BLaER1 treated with 17β-estradiol and CSF1 and Interleukin-3, amounts not matched to agents 10 nM and 100 nM (cell line): ENCODE results near the gene AMBRA1.

Source experiments
- H3K27ac ChIP-seq, 11 experiments: shearing (Covaris generic); formaldehyde crosslinking; 2 replicates each; pipeline ENCODE4 v1.8.1; 2022
- H3K27me3 ChIP-seq, 11 experiments: shearing (Covaris generic); formaldehyde crosslinking; 2 replicates each; pipeline ENCODE4 v1.8.1; 2022
- H3K36me3 ChIP-seq, 11 experiments: shearing (Covaris generic); formaldehyde crosslinking; 2 replicates each; pipeline ENCODE4 v1.8.1; 2022
- H3K4me1 ChIP-seq, 10 experiments: shearing (Covaris generic); formaldehyde crosslinking; 2 replicates each; pipeline ENCODE4 v1.8.1; 2022
- H3K4me2 ChIP-seq, 11 experiments: shearing (Covaris generic); formaldehyde crosslinking; 2 replicates each; pipeline ENCODE4 v1.8.1; 2022
- H3K4me3 ChIP-seq, 10 experiments: shearing (Covaris generic); formaldehyde crosslinking; 2 replicates each; pipeline ENCODE4 v1.8.1; 2022
- H3K9ac ChIP-seq, 11 experiments: shearing (Covaris generic); formaldehyde crosslinking; 2 replicates each; pipeline ENCODE4 v1.8.1; 2022
- H3K9me3 ChIP-seq, 11 experiments: shearing (Covaris generic); formaldehyde crosslinking; replicated peaks in 1 of 11; 2 replicates each; pipeline ENCODE4 v1.8.1; 2022
- H4K20me1 ChIP-seq, 11 experiments: shearing (Covaris generic); formaldehyde crosslinking; 2 replicates each; pipeline ENCODE4 v1.8.1; 2022
- Cebpa-rat ChIP-seq, 11 experiments: shearing (Covaris generic); IDR thresholded peaks; 2 replicates each; pipeline ENCODE4 v1.8.1; 2022

The AMBRA1 gene

GRCh38 chr11:46528445-46529094, 65.3 kb downstream of the AMBRA1 start:
- H3K27ac ChIP-seq = peak overlapping the region in 3 of 11 experiments; percentile 25 to 65 (median 46); a peak in 5 of 22 replicates
- peaks cover 8 to 15% (median 12%) of the 10 kb centered on the region in 11 experiments; a peak in 19 of 22 replicates for H3K9me3 ChIP-seq
- peaks cover 7 to 38% (median 16%) of the 10 kb centered on the region in 10 experiments for H3K4me1 ChIP-seq
- H4K20me1 ChIP-seq = peaks cover 54 to 100% (median 83%) of the 10 kb centered on the region in 11 experiments
- H3K9ac ChIP-seq = no peak overlapping the region
- no peak overlapping the region for H3K4me3 ChIP-seq
- TF ChIP-seq Cebpa-rat (IDR thresholded peaks at IDR 0.05) = no peak
- peak overlapping the region in 5 of 11 experiments; percentile 4 to 82 (median 51); a peak in 7 of 22 replicates for H3K4me2 ChIP-seq
- H3K27me3 ChIP-seq = no peaks in the 10 kb centered on the region
- peaks cover 8 to 45% (median 19%) of the 10 kb centered on the region in 11 experiments; a peak in 19 of 22 replicates for H3K36me3 ChIP-seq

GRCh38 chr11:46527591-46528130, 66.2 kb downstream of the AMBRA1 start:
- Histone ChIP-seq H3K4me2 (peak overlapping the region in 6 of 11 experiments; percentile 4 to 82 (median 30); a peak in 6 of 22 replicates), H3K4me3 (no peak overlapping the region), H4K20me1 (peaks cover 50 to 100% (median 83%) of the 10 kb centered on the region in 11 experiments), H3K27ac (peak overlapping the region in 2 of 11 experiments; percentile 46 to 65; a peak in 4 of 22 replicates), H3K9ac (no peak overlapping the region), H3K27me3 (no peaks in the 10 kb centered on the region), H3K36me3 (peaks cover 8 to 45% (median 19%) of the 10 kb centered on the region in 11 experiments; a peak in 19 of 22 replicates), H3K9me3 (peaks cover 8 to 15% (median 12%) of the 10 kb centered on the region in 11 experiments; a peak in 19 of 22 replicates), H3K4me1 (peaks cover 16 to 47% (median 25%) of the 10 kb centered on the region in 10 experiments)
- TF ChIP-seq Cebpa-rat (IDR thresholded peaks at IDR 0.05) = no peak

DNA sequence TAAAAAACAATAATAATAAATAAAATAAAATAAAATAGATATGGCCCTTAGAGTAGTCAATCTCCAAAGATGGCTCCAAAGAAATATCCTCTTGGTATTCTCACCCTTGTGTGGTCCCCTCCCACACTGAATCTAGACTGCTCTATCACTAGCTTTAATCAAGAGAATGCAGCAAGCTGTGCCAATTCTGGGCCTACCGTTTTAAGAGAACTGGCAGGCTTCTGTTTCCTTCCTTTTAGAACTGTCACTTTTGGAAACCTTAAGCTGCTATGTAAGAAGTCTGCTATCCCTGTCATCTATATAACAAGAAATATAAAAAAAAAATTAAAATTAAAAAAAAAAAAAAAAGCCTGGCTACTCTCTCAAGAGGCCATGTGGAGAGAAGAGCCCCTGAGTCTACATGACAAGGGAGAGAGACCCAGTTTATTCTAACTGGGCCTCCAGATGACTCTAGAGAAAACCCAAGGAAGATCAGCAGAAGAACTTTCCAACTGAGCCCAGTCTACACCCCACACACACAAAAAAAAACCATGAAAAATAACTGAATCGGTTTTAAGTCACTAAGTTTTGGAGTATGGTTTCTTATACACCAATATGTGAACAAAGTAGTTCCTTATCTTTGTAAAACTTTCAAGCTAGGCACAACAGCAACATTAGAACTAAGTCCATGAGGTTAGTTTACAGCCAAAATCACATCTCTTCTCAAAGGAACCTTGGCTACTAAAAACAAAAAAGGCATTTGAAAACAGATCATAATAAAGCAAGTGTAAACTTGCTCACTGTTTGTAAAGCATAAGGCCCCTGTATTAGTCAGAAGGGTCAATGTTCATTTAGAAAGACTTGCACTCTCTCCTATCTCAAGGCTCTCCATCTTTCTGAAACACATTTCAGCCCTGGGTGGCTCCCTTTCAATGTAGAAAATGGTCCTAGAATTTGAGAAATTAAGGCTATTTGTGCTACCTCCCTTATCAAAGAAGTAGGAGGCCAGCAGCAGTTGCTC, 67.3 kb downstream of the AMBRA1 start:
- Histone ChIP-seq H3K4me2 (peak overlapping the region in 1 of 11 experiments; percentile 82; a peak in 1 of 22 replicates), H3K4me3 (no peak overlapping the region), H3K4me1 (peaks cover 28 to 59% (median 36%) of the 10 kb centered on the region in 10 experiments), H3K27me3 (no peaks in the 10 kb centered on the region), H3K9me3 (peaks cover 8 to 15% (median 12%) of the 10 kb centered on the region in 11 experiments; a peak in 19 of 22 replicates), H4K20me1 (peaks cover 51 to 100% (median 85%) of the 10 kb centered on the region in 11 experiments), H3K9ac (no peak overlapping the region), H3K27ac (peak overlapping the region in 1 of 11 experiments; percentile 41; a peak in 2 of 22 replicates), H3K36me3 (peaks cover 7 to 45% (median 19%) of the 10 kb centered on the region in 11 experiments; a peak in 19 of 22 replicates)
- no peak for TF ChIP-seq Cebpa-rat (IDR thresholded peaks at IDR 0.05)

GRCh38 chr11:46524201-46524770, 69.5 kb downstream of the AMBRA1 start:
- TF ChIP-seq Cebpa-rat (IDR thresholded peaks at IDR 0.05) = no peak
- Histone ChIP-seq H3K27ac (no peak overlapping the region), H3K4me1 (peaks cover 38 to 72% (median 48%) of the 10 kb centered on the region in 10 experiments), H3K27me3 (no peaks in the 10 kb centered on the region), H3K9me3 (peaks cover 11 to 22% (median 15%) of the 10 kb centered on the region in 11 experiments; a peak in 20 of 22 replicates), H3K36me3 (peaks cover 7 to 45% (median 20%) of the 10 kb centered on the region in 11 experiments; a peak in 19 of 22 replicates), H3K4me2 (no peak overlapping the region), H4K20me1 (peaks cover 29 to 94% (median 71%) of the 10 kb centered on the region in 11 experiments; a peak in 21 of 22 replicates), H3K4me3 (no peak overlapping the region), H3K9ac (no peak overlapping the region)

- H3K4me3 ChIP-seq = no peak overlapping the region
- H3K4me2 ChIP-seq = peak overlapping the region in 10 of 11 experiments; percentile 17 to 74 (median 60); a peak in 18 of 22 replicates
- H3K27ac ChIP-seq = peak overlapping the region in 5 of 11 experiments; percentile 55 to 82 (median 72); a peak in 10 of 22 replicates
- H3K4me1 ChIP-seq = peaks cover 37 to 72% (median 52%) of the 10 kb centered on the region in 10 experiments
- H3K27me3 ChIP-seq = no peaks in the 10 kb centered on the region
- no peak for TF ChIP-seq Cebpa-rat (IDR thresholded peaks at IDR 0.05)
- H3K9ac ChIP-seq = peak overlapping the region in 2 of 11 experiments; percentile 3 to 69; a peak in 4 of 22 replicates
- H4K20me1 ChIP-seq = peaks cover 19 to 90% (median 61%) of the 10 kb centered on the region in 11 experiments; a peak in 21 of 22 replicates
- peaks cover 11 to 23% (median 15%) of the 10 kb centered on the region in 11 experiments; a peak in 20 of 22 replicates for H3K9me3 ChIP-seq
- peaks cover 7 to 40% (median 19%) of the 10 kb centered on the region in 11 experiments; a peak in 19 of 22 replicates for H3K36me3 ChIP-seq
Observed at GRCh38 chr11:46523290-46523689, 70.5 kb downstream of the AMBRA1 start.

GRCh38 chr11:46522682-46523281, 71.0 kb downstream of the AMBRA1 start:
- Histone ChIP-seq H3K4me2 (peak overlapping the region; percentile 25 to 74 (median 63)), H3K4me1 (peaks cover 33 to 69% (median 49%) of the 10 kb centered on the region in 10 experiments), H3K4me3 (no peak overlapping the region), H4K20me1 (peaks cover 18 to 90% (median 56%) of the 10 kb centered on the region in 11 experiments; a peak in 20 of 22 replicates), H3K27ac (peak overlapping the region in 7 of 11 experiments; percentile 43 to 82 (median 61); a peak in 12 of 22 replicates), H3K27me3 (no peaks in the 10 kb centered on the region), H3K9ac (peak overlapping the region in 3 of 11 experiments; percentile 3 to 69 (median 52); a peak in 5 of 22 replicates), H3K9me3 (peaks cover 11 to 23% (median 15%) of the 10 kb centered on the region in 11 experiments; a peak in 20 of 22 replicates), H3K36me3 (peaks cover 7 to 35% (median 22%) of the 10 kb centered on the region in 11 experiments; a peak in 18 of 22 replicates)
- TF ChIP-seq Cebpa-rat (IDR thresholded peaks at IDR 0.05) = no peak
